HG02884 (cell line): ENCODE data around the gene TMC5.

Experiments
- ATAC-seq: cut with Tn5 transposase; IDR thresholded peaks from one replicate; pipeline ENCODE4 v1.9.1; 2021; ENCODE audit warnings: mild to moderate bottlenecking, moderate library complexity; ENCODE audit not compliant: unreplicated experiment

TMC5 gene

DNA sequence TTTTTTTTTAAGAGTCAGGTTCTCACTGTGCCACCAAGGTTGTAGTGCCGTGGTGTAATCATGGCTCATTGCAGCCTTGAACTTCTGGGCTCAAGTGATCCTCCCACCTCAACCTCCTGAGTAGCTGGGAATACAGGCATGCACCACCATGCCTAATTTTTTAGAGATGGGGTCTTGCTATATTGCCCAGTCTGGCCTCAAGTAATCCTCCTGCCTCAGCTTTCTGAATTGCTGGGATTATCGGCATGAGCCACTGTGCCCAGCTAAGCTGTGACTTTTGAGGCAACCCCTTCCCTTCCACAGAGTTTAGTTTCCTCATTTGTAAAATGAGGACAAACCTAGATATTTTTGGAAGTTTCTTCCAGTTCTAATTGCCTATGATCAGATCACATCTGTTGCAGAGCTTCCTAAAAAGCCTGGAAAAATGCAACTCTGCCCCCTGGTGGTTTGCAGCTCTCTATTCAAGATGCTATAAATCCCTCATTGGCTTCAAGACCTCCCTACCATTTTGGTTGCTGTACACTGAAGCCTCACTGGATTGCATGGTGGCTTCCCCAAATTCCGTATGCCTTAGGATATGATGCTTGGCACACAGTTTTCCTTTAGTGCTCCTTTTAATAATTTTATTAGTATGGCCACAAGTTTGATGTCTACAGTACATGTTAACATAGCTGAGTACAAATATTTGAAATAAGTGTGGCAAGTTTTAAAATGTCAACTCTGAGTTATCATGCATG, 84.9 kb downstream of the TMC5 start:
- ATAC-seq = no peak

DNA sequence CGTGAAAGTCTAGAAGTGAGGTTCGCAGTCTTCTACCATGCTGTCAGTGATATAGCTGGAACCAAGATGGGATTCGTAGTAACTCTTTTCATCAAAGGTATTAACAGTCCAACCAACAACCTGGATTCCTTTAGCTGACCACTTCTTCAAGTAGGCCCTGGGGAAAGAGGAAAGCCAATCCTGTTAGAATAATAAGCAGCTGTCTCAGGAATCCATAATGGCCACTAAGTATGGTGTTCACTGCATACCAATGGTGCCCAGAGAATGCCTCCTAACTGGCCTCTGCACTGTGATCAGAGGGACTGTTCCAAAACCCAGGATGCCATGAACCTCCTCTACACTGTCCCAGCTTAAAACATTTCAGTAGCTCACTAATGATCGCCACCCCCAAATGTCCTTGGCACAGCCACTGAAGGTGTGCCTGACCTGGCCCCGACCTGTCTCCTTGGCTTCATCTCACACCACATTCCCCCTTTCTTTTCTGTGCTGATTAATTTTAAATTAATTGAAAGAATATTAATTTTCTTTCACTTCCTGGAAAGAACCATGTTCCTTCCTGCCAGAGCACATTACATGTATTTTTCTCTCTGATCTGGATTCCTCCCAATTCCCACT, 85.9 kb downstream of the TMC5 start:
- no peak for ATAC-seq

DNA sequence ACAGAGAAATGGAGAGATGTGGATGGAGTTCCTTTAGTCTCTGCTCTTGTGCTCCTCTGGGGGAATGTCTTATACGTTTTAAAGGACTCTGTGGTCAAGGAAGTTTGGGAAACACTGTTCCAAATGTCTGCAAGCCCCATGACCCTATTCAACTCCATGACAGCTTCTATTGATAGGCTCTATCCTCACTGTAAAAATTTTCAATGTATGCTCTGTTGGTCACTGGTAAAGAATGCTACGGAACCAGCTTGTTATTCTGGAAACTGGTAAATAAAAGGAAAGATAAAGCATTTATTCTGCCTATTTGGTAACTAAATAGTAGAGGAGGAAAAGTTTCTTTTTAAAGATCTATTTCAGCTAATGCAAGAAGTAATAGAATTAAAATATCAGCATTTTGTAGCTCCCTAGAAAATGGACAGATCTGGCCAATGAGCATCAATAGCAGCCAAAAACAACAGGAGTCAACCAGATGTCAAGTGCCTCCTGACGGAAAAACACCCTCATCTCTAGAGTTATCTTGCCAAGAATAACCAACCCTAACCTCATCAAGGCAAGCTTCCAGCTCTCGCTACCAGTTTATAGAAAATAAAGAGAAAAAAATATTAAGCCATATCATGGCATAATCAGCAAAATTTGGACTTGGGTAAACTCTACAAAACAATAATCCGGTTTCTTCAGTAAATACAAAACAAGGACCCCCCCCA, 88.1 kb downstream of the TMC5 start:
- no peak for ATAC-seq

DNA sequence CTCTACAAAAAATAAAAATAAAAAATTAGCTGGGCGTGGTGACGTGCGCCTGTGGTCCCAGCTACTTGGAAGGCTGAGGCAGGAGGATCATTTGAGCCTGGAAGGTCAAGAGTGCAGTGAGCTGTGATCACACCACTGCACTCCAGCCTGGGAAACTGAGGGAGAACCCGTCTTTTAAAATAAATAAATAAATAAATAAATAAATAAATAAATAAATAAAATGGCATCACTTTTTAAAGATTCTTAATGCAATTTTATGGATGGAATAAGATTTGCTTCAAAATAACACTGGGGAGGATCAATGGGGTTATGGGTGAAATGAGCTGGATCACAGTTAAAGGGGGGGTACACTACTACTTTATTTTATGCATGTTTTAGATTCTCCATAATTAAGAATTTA, 89.3 kb downstream of the TMC5 start:
- ATAC-seq = no peak

DNA sequence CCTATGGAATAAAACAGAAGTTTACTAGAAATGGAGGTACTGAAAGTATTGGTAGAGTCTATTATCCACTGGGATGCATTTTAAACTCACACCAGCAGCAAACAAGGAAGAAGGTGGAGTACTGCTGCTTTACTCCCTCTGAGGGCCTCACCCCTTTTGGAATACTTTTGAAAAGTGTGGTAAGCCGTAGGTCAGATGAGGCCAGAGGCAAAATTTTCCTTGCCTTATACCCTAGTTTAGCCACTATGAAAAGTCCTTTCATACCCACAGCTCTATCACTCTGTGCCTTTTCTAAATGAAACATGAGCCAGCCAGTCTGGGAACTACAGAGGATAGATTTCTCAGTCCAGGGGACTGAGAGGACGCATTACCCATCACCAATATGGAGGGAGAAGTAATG, 90.2 kb downstream of the TMC5 start:
- no peak for ATAC-seq

DNA sequence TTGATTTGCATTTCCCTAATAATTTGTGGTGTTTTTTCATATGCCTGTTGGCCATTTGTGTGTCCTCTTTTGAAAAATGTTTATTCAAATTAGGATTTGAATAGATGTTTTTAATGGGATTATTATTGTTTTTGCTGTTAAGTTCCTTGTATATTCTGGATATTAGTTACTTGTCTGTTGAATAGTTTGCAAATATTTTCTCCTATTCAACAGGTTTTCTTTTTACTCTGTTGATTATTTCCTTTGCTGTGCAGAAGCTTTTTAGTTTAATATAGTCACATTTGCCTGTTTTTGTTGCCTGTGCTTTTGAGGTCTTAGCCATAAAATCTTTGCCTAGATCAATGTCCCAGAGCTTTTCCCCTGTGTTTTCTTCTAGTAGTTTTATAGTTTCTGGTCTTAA, 94.6 kb downstream of the TMC5 start:
- no peak for ATAC-seq

DNA sequence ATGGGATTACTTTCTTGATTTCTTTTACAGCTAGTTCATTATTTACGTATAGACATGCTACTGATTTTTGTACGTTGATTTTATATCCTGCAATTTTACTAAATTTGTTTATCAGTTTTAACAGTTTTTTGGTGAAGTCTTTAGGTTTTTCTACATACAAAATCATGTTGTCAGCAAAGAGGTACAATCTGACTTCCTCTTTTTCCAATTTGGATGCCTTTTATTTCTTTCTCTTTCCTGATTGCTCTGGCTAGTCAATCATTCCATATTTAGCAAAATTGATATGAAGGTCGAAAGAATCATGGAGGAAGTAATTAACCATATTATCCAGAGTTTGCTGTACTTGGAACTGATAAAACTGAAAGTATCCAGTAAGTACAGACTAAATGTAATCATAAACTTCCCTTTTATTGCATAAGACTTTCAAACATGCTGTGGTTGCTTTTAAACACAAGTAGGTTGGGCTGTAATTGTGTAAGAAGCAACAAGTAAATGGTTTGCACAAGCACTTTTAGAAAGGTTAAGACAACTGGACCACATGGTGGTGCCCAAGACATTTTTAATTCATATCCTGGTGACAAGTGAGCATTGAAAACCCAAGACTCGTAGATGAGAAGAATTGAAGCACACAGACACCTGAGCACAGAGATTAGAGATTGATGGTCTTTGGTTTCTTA, 95.8 kb downstream of the TMC5 start:
- ATAC-seq = no peak

DNA sequence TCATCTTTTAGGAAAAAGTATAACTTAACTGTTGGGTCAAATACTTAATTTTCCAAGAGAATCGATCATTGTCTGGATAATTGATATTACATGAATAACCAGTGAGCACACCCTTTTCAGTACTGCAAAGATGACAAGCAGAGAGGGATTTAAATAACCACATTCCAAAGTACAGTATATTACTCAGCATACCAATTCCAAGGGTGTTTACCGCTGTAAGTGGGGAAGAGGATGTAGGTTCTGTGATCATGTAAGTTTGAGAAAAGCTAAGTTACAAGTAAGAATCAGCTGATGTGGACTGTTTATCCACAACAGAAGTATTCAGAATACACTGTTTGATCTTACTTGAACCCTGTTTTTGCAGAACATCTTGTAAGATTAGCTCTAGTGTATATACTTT, 98.1 kb downstream of the TMC5 start:
- no peak for ATAC-seq

DNA sequence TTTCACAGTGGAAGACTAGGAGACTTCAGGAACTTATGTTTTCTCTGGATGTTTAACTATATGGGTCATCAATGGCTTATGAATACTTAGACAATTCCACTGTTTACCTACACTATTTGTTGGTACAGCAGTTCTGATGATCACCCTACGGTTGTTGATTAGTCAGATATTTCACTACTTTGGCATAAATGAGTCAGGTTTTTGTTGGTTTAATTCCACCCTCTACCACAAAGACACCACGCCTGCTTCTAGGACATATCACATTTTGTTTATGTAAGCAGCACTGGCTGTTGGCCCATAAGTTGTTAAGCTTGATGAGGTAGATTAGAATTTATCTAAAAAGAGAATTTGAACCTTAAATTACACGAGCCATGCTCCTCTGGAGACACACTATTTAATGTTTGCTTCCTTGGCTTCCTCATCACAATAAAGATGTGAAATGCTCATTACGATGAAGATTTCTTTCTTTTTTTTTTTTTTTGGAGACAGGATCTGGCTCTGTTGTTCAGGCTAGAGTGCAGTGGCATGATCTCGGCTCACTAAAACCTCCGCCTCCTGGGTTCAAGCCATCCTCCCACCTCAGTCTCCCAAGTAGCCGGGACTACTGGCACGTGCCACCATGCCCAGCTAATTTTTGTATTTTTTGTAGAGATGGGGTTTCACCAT, 99.9 kb downstream of the TMC5 start:
- ATAC-seq = no peak

DNA sequence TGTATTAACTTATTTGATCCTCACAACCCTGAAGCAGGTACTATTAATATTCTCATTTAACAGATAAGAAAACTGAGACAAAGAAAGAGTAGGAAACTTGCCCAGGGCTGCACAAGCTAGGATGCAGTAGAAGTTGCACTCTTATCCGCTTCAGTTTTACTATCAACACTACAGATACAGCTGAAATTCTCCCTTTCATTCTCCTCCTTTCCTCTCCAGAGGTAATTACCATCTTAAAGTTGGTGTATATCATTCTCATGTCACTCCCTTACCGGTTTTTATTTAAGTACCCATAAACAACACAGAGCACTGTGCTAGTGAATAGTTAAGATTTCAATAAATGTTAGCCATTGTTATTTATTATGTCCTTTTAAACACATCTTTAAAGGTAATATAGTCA, 100.7 kb downstream of the TMC5 start:
- no peak for ATAC-seq

DNA sequence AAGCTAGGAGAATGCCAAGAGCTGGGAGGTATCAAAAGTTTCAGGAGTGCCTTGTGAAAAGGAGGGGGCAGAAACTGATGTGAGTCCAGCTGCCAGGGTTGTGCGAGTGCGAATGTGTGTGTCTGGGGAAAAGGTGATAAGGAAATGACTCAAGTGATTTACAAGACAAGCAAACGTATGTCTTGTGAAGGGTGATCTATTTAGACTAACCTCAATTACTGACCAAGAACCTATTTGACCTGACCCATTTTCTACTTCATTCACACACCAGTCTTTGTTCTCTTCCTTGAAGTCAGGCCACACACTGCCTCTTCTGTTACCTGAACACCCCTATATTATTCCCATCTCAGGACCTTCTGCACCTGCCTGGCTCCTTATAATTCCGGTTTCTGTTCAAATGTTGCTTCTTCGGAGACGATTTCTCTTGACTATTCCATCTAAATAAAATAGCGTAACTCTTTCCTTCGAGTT, 103.2 kb downstream of the TMC5 start:
- ATAC-seq = no peak

DNA sequence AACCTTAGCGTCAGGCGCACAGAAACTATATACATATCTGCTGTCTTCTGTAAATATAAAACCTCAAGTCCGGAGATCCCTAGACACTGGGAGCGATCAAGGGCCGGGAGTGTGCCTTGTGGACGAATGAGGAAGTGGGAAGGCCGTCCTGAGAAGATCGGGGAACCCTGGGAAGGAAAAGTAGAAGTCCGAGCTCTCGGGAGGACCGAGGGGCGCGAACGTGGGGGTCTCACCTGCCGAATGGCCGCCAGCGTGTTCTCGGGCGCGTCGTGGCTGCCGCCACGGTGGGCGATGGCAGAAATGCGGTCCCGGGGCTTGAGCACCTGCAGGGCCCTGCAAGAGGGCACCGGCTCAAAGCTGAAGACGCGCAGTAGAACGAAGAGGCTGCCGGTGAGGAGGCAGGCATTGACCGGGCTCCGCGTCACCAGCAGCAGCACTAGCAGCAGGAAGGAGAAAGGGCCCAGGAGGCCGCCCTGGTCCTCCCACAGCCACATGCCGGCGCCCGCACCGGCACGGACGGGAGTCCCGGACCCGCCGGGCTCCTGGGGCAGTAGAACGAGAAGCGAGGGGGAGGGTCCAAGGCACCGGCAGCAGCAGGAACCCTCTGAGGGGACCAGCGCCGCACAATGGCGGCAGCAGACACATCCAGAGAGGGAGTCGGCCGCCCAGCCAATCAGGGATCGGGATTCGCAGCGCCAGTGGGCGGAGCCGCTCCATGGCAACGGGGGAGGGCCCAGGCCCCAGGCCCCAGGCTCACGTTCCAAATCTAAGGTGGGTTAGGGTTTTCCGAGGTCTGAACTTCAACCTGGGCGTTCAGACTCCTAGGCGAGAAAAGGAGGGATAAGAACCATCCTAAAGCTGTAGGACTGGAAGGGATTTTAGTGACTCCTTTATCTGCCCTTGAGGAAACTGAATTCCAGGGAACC, 104.1 kb downstream of the TMC5 start, which contains the start of gene GDE1:
TSS of gene GDE1 (minus strand) at position 628 of the 926 bp plus-strand sequence. CDS start at position 494, 134 bp downstream.
- peak; percentile 73 for ATAC-seq

DNA sequence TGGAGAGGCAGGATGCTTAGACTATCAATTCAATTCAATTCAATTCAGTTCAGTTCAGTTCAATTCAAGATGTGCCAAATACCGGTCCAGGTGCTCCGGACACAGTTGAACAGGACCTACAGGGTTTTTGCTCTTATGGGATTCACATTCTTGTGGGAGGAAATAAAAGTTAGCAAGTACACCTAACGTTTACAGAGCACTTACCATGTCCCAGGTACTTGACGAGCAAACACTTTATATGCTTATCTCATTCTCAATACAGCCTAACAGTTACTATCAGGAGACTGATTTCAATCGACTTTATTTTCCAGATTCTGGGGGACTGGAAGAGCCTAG, 104.7 kb downstream of the TMC5 start:
- ATAC-seq = no peak

DNA sequence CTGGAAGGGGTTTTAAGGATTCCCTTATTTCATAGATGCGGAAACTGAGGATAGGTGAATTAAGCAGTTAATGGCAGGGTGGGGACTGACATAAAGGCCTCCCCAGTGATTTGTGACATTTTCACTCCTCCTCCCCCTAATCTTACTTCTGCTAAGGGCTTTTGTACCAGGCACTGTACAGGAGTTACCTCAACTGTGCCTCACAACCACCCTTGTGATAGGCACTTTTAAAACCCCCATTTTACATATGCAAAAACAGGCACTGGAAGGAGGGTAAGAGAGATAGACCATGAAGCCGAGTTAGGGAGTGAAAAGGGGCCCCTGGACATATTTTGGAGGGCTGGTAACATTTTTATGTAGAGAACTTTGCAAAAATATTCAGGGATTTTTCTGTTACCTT, 105.1 kb downstream of the TMC5 start:
- ATAC-seq = no peak

DNA sequence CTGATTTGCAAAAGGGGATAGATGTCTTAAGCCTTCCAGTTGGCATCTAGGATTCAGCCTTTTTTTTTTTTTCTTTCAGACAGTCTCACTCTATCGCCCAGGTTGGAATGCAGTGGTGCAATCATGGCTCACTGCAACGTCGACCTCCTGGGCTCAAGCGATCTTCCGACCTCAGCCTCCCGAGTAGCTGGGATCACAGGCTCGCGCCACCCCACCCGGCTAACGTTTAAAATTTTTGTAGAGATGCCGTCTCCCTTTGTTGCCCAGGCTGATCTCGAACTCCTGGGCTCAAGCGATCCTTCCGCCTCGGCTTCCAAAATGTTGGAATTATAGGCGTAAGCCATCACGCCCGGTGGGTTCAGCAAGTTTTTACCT, 105.5 kb downstream of the TMC5 start:
- no peak for ATAC-seq

DNA sequence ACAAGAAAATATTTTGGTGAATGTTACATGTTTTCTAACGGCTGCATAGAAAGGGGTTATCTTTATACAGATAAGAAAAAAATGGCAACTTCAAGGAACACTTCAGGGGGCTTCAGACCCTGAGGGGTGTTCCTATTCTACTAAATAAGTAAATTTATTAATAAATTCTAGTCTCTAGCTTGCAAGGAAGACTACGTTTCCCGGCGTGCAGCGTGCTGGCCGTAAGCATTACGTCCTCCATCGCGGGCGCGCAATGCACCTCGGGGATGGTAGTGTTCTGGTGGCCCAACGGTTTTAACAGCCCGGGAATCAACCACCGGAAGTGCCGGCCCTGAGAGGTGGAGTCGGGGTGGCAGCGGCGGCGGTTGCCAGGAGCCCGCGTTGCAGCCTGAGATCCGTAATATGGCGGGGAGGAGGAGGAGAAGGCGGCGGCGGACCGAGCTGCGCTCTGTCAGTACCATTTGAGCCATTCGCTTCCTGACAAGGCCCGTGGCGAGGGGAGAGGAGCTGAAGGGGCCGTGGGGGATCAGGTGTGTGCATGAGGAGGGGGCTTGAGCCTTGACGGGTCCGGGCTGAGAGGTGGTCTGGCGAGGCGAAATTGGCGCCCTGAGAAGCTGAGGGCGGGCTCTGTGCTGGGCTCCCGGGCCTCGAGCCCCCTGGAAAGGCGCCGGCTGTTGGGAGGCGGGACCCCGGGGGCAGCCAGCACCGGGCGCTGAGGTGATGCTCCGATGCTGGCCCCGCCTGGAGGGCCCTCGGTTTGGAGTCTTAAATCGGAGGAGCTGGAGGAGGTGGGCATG, 106.1 kb downstream of the TMC5 start, which contains the start of gene CCP110:
TSS of gene CCP110 (plus strand) at position 384 of the 797 bp plus-strand sequence. CDS start 3,940 bp downstream, outside the sequence.
- ATAC-seq = peak; percentile 71

DNA sequence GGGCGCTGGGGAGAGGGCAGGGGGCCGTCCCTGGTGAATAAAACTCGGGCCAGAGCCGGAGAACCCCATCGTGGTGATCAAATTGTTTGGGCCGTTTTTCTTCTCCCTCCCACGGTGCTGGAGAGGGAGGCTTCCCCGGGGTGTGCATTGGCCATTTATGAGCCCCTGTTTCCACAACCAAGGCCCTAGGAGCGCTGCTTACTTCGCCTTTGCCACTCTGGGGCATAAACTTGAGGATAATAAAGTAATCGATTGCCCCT, 106.6 kb downstream of the TMC5 start:
- ATAC-seq = no peak

DNA sequence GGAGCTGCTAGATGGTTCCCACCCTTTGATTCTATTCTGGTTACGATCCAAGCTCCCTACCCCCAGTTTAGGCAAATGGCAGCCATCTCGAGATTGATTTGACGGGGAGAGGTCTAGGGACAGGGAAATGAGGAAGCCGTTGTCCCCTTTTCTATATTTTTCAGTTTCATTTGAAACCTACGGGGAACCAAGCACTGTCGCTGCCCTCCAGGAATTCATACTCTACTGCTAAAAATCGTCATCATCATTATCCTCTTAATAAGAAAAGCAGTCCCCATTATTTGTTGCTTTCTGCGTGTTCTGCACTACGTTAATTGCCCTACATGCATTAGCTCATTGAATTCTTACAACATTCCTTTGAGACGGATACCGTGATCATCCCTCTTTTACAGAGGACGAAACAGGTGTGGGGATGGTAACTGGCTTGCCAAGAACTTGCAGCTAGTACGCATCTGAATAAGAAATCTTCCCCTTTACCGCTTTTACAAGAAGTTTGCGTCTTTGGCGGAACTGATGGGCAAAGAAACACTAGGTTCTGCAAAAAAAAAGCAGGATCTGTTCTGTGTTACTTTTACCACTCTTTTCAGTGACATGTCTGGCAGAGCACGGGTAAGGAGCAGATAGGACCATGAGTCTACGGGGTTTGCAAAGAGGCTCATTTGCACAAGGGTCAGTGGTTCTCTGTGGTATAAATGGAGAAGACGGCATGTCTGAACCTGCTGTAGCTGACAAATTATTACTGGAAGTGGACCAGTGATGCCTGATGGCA, 107.1 kb downstream of the TMC5 start:
- ATAC-seq = no peak

DNA sequence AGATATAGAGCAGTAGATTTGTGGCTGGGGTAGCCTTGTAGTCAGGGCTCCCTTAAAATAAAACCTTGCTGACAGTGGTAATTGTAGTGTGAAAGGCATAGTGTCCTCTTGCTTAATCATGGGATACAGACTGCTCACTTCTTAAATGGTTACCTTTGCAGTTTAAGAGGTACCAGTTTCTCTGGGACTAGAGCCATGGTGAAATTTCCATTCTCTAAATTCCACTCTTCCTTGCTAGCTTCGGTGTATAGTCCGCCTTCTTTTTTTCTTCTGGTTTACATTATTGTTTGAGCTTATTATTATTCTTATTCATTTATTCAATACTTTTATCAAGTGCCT, 107.7 kb downstream of the TMC5 start:
- ATAC-seq = no peak
